Measurements from ENCODE around the gene MZF1.
"Not testable (repeated sequence)": the region's sequence is repeated elsewhere in the genome, so short reads cannot be mapped to it uniquely, and the experiment has no call there.

MZF1 gene

DNA sequence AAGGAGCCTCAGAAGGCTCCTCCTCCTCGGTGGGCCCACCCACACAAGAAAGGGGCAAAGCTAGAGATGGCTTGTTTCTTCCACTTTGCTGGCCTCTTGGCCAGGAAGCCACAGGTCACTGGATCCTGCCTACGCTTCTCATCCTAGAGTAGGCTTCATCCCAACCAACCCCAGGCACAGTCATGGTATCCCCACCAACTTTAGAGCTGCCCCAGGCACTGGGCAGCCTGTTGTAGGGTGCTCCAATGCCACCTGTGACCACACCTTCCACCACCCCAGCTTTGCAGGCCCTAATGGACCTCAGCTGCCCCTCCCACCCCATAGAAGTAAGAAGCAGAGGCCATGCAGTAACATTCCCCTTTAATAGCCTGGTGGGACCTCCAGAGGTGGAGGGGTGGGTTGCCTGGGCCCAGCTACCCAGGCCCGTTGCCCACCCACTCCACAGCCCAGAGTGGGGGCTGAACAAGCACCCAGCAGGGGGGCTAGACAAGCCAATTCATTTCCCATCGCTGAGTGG, 17.7 kb downstream of the MZF1 start:
- DNase-seq (ENCODE audit: low read depth) = no peak

DNA sequence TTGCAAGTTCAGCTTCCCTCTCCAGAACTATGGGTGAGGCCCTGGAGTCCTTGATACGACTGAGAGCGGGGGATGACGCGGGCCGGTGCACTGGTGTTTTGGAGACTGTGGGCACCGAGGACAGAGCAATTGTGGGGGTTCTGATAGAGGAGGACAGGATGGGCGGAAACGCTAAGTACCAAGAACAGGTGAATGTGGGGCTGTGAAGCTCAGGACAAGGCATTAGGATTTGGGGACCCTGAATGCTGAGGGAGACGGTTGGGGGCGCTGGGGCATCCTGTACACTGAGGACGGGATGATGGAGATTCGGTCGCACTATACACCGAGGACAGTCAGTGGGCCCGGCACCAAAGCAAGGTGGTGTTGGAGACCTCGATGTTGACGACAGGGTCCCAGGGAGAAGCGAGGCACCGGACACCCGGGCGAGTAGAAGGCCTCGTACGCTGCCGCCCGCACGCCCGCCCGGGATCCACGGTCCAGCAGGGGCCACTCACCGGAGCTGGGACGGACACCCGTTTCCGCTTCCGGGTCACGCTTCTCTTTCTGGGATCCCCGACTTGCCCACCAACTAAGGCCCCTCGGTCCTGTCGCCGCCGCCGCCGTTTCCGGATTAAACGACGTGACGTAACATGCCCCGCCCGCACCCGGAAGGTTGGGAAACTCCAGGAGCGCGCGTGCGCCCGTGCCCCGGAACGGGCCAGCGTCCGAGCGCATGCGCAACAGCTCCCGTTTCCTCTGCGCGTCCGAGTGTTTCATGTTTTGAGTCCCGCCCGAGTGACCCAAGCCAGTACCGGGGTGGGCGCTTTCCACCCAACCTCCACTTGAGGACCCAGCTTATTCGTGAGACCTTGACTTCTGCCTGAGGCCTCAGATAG, 18.4 kb downstream of the MZF1 start, which contains the start of gene CHMP2A:
Gene CHMP2A (minus strand): TSS at position 612 of the 875 bp plus-strand sequence. CDS start 893 bp downstream, outside the sequence.
- peak; percentile 98 for DNase-seq (ENCODE audit: low read depth)

DNA sequence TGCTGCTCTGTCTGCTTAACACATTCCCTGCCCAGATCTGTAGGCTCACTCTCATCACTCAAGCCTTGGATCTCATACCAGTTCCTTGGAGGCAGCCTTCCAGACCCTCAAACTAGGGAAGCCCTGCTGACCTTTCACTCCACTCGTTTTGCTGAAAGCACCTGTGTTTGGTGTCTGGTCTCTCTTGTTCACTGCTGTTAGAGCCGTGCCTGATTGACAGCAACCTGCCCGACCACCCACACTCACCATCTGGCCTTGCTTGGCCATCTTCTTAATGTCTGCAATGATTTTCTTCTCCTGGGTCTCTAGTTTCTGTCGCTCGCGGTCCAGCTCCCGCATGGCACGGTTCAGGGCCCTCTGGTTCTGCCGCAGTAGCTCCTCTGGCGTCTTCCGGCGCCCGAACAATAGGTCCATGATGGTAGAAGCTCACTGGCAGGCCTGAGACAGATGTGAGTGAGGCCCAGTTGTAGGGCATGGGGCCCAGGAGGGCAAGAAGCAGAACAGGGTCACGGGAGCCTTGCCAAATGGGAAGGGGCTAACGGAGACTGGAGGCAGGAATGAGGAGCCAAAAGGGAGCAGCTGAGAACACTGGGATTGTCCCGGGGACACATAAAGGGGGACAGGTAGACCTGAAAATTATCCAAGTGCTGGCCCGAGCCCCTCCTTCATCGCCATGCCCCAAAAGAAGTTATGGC, 19.2 kb downstream of the MZF1 start:
- DNase-seq (ENCODE audit: low read depth) = no peak

DNA sequence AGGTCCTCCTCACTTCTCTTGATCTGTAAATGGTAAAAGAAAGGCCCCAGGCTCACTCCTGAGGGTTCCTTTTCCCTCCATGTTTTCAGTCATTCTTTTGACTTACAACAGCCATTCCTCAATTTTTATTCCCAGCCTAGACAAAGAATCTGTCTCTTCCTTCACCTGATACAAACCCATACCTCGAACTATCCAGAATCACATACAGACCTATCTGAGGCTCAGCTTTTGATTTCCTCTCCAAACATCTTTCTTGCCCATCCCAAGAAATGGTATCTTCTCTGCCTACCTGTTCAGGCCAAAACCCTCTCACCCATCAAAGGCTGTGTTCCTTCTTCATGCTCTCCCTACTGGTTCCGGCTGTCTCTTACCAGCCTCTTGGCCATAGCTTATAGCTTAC, 20.5 kb downstream of the MZF1 start:
- no peak for DNase-seq (ENCODE audit: low read depth)

DNA sequence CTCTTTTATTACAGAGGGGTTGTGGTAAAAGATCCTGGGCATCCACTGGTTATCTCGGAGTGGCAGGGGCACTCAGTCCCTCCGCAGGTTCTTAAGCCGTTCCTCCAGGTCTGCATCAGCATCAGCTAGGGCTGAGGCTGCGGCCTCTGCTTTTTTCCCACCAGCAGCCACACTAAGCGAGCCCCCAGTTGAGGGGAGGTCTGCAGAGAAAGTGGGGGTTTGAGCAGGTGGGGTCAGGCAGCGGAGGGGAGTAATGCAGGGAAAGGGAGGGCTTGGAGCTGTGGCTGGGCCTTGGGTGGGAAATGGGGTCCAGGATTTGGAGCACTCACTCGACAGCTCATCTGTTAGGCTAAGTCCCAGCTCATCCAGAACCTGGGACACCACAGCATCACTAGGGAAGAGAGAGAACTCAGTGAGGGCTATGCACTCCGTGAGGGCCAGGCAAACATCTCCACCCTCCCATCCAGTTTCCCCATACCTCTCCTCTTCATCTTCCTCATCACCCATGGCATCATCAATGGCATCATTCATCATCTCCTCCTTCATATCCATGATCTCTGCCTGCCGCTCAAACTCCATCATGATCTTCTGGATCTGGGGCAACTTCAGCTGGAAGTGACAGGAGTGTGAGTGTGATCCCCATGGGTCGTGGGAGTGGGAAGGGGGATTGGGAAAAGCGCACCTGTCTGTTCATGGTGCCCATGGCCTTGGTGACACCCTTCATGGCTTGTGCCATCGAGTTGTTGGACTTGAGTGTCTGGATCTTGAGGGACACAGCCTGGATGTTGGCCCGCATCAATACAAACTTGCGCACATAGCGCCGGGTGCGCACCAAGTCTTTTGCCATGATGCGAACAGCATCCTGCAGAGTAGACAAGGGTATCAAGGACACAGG, 21.3 kb downstream of the MZF1 start:
- DNase-seq (ENCODE audit: low read depth) = no peak

DNA sequence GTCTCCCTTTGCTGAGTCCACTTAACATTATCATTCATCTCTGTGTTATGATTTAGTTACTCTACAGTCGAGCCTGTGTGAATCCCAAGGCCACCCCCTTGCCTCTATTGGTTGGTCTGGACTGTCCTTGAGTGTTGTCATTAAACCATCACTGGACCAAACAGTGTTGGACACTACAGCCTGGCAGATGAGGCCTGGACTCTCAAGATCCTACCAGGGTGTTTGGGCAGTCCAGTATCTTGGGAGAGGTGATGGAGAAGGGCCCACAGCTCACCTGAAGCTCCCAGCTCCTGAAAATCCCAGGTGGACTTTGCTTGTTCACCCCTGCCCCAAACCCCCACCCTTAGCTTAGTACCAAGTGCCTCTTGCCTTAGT, 22.0 kb downstream of the MZF1 start:
- DNase-seq (ENCODE audit: low read depth) = no peak

DNA sequence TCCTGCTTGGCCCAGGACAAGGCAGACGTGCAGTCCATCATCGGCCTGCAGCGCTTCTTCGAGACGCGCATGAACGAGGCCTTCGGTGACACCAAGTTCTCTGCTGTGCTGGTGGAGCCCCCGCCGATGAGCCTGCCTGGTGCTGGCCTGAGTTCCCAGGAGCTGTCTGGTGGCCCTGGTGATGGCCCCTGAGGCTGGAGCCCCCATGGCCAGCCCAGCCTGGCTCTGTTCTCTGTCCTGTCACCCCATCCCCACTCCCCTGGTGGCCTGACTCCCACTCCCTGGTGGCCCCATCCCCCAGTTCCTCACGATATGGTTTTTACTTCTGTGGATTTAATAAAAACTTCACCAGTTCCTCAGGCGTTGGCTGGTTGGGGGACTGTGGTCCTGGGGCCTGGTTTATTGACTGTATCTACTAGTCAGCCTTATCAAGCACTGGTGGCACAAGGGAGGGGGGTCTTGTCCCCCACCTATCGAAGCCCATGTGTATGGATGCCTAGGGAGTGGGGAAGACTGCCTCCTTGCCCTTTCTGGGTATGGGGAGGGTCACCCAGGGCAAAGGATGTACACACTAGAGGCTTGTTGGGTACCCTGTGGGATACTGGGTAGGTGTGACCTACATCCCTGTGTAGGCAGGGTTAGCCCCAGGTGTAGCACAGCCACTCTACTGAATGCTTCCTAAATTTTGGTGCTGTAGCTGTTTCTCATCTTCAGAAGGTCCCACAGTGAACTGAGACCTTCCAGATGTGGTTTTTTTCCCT, 22.6 kb downstream of the MZF1 start:
- no peak for DNase-seq (ENCODE audit: low read depth)

DNA sequence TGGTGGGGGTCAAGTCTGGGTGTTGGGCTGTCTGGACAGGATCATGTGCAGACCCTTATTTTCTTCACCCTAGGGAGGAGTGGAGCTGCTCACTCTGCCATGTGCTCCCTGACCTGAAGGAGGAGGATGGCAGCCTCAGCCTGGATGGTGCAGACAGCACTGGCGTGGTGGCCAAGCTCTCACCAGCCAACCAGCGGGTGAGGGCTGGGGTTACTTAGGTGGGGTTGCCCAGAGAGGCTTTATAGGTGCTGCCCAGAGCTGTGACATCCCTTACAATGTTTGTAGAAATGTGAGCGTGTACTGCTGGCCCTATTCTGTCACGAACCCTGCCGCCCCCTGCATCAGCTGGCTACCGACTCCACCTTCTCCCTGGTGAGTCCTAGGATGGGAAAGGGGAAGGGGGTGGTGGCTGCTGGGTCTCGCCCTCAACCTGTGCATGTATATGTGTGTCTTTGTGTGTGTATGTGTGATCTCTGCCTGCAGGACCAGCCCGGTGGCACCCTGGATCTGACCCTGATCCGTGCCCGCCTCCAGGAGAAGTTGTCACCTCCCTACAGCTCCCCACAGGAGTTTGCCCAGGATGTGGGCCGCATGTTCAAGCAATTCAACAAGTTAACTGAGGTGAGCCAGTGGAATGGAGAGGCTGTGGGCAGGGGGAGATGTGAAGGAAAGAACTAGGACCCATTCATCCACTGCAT, 23.3 kb downstream of the MZF1 start:
- DNase-seq (ENCODE audit: low read depth) = no peak

DNA sequence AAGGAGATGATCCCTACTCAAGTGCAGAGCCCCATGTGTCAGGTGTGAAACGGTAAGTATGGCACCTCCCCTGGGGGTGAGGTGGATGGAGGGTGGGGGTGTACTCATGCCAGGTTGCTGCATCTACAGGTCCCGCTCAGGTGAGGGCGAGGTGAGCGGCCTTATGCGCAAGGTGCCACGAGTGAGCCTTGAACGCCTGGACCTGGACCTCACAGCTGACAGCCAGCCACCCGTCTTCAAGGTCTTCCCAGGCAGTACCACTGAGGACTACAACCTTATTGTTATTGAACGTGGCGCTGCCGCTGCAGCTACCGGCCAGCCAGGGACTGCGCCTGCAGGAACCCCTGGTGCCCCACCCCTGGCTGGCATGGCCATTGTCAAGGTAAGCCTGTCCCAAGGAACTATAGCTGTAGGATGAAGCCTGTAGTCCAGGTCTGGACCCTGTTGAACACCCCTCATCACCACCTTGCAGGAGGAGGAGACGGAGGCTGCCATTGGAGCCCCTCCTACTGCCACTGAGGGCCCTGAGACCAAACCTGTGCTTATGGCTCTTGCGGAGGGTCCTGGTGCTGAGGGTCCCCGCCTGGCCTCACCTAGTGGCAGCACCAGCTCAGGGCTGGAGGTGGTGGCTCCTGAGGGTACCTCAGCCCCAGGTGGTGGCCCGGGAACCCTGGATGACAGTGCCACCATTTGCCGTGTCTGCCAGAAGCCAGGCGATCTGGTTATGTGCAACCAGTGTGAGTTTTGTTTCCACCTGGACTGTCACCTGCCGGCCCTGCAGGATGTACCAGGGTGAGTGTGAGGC, 24.1 kb downstream of the MZF1 start:
- DNase-seq (ENCODE audit: low read depth) = no peak

DNA sequence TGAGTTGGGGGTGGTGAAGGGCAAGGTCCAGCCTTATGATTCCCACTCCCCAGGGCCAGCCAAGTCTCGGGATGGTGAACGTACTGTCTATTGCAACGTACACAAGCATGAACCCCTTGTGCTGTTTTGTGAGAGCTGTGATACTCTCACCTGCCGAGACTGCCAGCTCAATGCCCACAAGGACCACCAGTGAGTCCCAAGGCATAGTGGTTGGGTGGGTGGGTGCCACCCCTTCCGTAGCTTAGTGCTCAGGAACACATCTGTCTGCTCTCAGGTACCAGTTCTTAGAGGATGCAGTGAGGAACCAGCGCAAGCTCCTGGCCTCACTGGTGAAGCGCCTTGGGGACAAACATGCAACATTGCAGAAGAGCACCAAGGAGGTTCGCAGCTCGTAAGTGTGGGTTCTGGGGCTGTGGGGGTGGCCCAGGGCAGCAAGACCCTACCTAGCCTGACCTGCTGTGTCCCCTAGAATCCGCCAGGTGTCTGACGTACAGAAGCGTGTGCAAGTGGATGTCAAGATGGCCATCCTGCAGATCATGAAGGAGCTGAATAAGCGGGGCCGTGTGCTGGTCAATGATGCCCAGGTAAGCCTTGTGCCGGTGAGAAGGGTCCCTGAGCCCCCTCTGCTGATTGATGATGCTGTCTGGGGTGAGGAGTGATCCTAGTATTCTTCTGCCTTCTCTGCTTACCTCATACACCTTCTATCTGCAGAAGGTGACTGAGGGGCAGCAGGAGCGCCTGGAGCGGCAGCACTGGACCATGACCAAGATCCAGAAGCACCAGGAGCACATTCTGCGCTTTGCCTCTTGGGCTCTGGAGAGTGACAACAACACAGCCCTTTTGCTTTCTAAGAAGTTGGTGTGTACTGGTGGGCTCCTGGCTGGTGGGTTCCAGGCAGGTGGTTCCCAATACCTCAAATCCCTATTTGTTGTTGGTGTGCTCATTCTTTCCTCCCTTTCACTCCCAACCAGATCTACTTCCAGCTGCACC, 25.5 kb downstream of the MZF1 start:
- DNase-seq (ENCODE audit: low read depth) = no peak

DNA sequence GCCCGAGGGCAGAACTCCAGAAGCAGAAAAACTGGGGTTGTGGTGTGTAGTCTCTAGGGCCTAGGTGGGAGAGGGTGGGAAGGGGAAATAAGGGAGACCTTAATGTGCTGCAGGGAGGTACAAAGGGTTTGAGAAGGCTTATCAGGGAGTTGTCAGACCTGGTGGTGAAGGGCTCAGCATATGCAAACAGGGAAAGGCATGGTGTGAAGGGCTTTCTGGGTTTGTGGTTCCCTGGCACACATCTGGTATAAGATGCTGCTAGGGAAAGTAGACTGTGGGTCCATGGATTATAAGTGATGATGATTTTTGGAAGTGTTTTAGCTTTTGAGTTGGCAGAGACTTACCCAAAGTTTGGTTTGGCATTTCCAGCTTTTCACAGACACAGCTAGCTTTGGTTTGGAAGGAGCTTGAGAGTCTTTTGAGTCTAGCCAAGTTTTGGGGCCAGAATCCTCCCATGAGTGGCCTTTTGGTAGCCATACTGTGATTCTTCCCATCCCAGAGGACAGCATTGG, 27.1 kb downstream of the MZF1 start:
- no peak for DNase-seq (ENCODE audit: low read depth)

DNA sequence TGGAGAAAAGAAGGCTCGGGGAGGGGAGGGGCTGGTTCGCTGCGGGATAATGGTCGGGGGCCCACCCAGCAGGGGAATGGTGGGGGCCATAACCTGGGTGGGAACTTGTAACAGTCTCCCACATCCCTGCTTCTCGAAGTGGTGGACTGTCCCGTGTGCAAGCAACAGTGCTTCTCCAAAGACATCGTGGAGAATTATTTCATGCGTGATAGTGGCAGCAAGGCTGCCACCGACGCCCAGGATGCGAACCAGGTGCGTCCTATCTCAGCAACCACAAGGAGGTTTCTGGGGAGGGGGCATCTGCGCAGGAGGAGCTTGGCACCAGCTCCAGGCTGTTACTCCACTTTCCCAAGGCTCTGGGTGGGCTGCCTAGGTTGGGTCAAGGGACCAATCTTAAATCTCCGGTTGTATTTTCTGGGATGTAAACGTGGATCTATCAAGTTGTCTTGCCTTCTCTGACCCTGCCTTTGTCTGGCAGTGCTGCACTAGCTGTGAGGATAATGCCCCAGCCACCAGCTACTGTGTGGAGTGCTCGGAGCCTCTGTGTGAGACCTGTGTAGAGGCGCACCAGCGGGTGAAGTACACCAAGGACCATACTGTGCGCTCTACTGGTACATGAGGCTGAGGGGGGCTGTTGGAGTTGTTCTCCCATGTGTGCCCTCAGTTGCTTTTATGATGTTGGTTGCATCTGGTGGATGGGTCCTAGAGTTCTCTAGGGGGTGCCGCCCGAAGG, 27.7 kb downstream of the MZF1 start:
- no peak for DNase-seq (ENCODE audit: low read depth)

DNA sequence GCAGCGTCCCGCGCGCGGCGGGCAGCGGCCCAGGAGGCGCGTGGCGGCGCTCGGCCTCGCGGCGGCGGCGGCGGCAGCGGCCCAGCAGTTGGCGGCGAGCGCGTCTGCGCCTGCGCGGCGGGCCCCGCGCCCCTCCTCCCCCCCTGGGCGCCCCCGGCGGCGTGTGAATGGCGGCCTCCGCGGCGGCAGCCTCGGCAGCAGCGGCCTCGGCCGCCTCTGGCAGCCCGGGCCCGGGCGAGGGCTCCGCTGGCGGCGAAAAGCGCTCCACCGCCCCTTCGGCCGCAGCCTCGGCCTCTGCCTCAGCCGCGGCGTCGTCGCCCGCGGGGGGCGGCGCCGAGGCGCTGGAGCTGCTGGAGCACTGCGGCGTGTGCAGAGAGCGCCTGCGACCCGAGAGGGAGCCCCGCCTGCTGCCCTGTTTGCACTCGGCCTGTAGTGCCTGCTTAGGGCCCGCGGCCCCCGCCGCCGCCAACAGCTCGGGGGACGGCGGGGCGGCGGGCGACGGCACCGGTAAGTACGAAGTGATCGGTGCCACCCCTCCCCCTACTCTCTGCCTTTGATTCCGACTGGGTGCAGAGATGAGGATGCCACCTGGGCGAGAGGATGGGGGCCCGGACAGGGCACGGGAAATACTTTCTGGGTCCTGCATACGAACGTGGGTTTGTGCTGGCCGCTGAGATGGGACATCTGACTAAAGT, 28.4 kb downstream of the MZF1 start:
- DNase-seq (ENCODE audit: low read depth) = peak; percentile 63

DNA sequence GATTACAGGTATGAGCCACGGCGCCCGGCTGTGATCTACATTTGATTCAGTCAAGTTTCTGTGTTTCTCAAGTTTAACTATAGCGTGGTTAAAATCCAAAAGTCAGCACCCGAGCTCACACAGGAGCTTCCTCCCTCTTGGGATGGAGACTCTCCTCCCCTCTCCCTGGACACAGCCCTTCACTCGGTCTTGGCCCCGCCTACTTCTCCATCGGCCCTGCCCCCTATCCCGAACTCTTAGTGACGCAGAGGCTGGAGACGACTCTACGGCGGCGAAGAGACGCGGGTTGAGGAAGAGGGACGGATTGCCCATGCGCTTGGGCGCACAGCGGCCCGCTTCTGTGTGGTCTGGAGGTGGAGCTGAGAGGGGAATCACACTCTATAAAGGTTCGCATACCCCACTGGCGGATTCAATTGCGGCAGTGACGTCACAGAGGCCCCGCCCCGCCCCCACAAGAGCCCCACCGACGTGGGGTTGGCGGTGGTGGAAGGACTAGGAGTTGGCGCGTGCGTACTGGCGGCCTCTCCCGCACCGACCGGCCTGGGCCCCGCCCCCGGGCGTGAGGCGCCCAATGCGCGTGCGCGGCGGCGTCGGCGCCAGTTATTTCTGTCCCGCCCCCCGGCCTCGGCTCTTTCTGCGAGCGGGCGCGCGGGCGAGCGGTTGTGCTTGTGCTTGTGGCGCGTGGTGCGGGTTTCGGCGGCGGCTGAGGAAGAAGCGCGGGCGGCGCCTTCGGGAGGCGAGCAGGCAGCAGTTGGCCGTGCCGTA, 29.1 kb downstream of the MZF1 start, which contains the start of gene TRIM28:
Gene TRIM28 (plus strand): TSS at position 239 of the 765 bp plus-strand sequence. CDS start 694 bp downstream, outside the sequence.
- peak; percentile 100 for DNase-seq (ENCODE audit: low read depth)

DNA sequence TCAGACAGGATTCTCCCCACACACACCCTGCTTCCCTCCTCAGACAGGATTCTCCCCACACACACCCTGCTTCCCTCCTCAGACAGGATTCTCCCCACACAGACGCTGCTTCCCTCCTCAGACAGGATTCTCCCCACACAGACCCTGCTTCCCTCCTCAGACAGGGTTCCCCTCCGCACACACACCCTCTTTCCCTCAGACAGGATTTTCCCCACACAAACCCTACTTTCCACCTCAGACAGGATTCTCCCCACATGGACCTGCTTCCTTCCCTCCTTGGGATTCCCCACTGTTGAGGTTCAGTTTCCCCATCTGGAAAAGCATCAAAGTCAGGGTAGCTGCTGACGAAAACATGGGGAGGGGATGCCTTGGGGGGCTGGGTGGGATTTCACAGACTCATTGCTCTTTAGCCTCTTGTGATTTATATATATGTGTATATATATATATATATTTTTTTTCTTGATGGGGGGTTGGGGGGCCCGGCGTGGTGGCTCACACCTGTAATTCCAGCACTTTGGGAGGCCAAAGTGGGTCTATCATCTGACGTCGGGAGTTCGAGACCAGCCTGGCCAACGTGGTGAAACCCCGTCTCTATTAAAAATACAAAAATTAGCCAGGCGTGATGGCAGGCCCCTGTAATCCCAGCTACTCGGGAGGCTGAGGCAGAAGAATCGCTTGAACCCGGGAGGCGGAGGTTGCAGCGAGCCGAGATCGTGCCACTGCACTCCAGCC, 30.3 kb downstream of the MZF1 start:
- not testable (repeated sequence) for DNase-seq (ENCODE audit: low read depth)

All from stimulated activated CD8-positive, alpha-beta memory T cell treated with anti-CD3 and anti-CD28 coated beads, Interleukin-4, amount 100 ng/mL, for 24 hours (primary cell).